NCI-H524 treated with DMSO at 0.1 percent for 48 hours (cell line): ENCODE measurements around the gene SMOC2.
"Not testable (repeated sequence)": the region's sequence is repeated elsewhere in the genome, so short reads cannot be mapped to it uniquely, and the experiment has no call there.

Experiments used
- DNase-seq: peaks from one replicate; lab custom pipeline; 2025; lab: John Stamatoyannopoulos, UW

SMOC2 gene

DNA sequence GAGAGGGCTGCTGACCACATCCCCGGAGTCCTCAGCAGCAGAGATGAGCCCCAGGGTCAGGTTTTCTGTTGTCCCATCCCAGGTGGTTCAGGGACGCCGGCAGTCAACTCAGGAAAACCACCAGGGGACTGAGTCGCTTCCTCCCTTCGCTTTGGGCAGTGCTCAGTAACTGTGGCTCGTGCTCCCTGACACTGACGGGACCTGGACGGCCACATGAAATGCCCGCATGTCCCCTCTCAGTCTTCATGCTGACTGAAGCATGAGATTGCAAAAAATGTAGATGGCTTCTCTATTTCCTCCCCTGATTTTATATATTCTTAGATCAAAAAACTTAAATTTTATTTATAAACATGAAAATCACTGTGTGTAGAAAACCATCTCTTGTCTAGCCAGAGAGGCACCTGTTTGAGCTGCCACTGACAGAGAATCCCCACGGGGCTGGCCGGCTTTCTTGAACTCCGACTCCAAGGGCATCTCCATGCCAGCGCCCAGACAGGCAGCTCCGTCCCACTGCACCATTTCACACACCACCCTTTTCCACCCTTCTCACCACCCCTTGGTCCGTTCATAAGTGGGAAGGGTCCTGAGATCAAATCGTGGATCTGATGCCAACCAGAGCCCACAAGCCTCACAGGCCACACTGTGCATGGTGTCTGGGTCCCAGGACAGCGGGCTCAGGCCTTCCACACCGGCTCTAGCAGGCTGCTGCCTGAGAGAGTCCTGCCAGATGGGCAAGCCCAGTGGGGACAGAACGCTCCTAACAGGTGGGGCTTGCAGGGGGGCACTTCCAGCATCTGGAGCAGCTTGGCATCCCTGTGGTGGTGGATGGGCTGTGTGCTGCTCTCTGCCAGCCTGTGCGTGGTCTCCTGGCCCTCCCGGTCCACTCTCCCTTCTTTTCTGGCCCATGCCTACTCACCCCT is 98.2 kb downstream of the SMOC2 start:
- DNase-seq = peak; percentile 19

DNA sequence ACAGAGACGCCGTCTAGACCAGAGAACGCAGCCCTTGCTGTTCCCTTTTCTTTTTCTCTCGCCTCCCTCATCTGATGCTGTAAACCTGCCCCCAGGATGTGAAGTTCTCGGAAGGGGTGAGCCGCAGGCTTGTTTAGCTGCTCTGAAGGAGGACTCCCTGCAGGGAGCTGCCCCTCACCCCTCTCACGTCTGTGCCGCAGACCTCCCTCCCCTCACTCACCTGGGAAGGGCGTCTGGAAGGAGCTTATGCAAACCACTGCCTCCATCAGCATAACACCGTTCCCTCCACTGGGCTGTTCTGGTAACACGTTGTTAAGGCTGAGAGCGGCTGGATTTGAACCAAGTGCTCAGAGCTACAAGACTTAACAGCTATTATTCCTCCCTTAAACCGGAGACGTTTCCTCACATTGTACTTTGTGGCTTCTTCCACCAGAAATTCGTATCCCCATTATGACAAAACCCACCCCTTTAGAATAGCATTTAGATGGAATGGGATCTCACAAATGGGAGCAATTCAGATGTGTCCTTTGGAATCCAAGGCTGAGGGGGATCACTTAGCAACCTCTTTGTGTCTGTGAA is 99.8 kb downstream of the SMOC2 start:
- DNase-seq = no peak

DNA sequence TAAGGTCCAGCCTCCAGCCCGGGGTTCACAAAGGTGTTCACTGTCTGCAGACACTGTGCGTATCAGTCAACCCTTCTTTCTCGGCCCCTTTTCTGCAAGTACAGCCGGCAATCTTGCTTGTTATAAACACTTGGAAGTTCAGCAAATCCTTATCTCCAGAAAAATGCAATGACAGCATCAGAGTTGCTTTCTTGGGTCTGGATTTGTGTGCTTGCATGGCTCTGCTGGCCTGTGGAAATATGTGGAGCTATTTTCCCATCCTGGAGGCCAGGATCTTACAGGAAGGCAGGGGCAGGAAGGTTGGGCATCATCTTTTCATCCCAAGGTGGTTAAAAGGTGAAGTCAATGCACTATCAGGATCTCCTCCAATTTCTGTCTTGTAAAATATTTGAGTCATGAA is 100.3 kb downstream of the SMOC2 start:
- no peak for DNase-seq

DNA sequence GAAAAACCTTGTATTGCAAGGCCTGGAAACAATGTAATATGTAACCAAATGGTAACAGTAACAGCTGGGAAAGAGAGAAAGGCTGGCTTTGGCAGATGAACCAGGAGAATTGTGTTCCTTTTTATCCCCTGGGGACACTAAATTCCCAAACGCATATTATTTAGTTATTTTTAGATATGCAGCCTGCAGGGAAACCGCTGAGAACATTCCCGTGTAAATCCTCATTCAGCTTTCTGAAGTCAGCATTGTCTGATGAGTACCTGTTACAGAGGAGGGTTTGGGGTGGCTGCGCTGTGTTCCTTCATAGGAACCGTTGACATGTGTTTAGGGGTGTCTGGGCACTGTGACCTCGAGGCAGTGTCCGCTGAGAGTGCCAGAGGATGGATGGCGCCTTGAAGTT is 101.3 kb downstream of the SMOC2 start:
- DNase-seq = no peak

DNA sequence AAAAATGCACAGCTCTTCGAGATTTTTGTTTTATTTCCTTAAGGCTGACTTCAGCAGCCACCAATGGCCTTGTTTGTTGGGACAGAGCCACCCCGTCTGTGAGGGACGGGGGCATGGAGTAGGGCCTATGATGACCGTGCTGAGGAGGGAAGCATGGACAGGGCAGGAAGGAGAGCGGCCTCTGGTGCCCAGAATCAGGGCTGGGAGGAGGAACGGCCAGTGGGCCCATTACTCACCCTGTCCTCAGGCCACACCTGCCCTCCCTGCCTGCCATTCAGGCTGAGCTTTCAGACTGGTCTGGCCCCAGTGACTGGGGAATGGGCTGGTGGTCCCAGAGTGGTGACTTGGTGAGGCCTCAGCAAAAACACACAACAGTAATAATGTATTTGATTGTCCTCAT is 104.4 kb downstream of the SMOC2 start:
- no peak for DNase-seq

DNA sequence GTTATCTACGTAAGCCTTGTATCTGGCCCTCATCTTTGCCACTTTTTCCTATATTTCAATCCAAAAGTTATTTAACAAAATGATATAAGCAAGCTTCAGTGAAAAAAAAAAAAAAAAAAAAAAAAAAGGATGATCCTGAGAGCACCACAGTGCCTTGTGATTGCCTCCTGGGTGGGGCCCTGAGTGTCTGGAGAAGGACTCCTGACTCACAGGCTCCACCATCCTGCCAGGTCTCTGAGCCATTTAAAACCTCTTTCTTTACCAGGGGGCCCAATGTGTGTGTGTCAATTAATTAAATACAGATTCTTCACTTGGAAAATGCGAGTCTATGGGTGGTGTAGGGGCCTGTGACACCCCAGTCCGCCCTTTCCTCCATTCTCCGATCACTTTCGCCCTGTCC is 105.2 kb downstream of the SMOC2 start:
- no peak for DNase-seq

DNA sequence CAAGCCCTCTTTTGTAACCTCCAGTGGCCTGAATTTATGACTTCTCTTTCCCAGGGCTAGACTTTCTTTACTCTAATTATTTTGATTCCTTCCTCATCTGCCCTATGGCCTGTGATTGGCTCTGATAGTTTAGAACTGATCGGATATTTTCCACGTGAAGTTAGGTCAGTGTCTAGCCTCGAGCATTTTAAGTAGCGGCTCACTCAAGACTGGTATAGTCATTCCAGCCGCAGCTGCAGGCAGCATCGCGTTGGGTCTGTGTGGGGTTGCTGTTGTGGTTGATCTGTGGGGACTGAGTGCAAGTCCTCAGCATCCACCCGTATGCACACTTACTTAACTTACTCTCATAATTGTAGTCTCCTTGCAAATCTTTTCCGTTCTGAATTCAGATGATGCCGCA is 105.7 kb downstream of the SMOC2 start:
- no peak for DNase-seq

DNA sequence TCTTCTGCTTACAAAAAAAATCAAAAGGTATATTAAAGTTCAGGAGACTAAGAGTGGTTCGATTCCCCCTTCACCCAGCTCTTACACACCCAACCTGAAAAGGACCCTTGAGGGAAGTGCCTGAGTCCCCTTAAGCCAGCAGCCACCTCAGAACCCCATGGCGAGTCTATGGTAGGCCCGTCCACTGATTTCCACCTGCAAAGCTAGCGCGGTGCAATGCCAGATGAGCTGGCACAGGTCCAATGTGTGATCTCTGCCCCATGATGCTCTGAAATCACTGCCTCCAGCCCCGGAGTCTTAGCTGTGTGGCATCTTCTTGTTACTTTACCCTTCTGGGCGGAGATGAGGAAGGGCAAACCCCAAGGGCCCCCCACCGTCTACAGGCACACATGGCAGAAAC is 109.3 kb downstream of the SMOC2 start:
- no peak for DNase-seq

DNA sequence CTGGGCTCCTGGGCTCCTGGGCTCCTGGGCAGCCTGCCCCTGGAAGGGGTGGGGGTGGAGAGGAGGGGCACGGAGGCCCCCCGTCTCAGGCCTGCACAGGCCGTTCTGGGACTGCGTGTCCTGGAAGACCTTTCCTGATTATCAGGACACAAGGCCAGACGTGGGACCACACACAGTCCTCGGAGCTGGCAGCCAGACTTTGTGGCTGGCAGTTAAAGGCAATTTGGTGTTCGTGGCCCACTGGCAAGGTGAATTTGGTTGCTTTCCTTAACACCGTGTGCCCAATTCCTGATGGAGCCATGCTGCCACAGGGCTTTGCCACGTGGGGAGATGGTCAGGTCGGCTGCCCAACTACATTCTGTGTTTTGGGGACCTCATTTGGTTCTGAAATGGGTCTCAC is 113.5 kb downstream of the SMOC2 start:
- no peak for DNase-seq

DNA sequence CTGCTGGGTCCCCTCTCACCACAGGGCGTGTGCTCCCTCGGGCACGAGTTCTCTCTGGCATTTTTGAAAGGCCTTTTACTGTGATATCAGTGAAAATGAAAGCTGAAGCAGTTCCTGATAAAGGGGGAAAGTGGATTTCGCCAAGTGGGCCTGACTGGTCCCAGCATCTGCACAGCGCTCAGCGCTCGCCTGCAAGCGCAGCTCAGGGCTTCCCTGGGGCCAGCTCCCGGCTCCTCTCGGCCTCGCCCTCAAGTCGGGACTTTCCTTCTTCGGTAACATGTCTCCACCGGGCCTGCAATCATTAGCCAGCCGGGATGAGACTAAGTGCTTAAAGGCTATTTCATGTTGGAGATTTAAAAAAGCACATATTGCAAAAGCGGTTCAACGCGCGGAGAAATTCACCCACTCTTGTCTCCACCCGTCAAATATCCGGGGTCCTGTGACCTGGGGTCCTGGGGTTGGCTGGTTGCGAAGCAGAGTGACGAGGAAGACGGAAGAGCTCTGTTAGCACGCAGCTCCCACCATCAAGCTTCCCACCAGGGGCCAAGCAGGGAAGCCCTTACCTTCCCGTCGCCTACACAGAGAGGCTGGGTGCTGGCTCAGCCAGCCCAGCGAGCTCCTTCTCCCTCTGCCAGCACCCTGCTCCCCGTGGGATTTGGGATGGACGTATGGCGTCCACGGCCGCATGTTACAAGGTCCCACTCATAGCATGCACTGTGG is 114.1 kb downstream of the SMOC2 start:
- no peak for DNase-seq

DNA sequence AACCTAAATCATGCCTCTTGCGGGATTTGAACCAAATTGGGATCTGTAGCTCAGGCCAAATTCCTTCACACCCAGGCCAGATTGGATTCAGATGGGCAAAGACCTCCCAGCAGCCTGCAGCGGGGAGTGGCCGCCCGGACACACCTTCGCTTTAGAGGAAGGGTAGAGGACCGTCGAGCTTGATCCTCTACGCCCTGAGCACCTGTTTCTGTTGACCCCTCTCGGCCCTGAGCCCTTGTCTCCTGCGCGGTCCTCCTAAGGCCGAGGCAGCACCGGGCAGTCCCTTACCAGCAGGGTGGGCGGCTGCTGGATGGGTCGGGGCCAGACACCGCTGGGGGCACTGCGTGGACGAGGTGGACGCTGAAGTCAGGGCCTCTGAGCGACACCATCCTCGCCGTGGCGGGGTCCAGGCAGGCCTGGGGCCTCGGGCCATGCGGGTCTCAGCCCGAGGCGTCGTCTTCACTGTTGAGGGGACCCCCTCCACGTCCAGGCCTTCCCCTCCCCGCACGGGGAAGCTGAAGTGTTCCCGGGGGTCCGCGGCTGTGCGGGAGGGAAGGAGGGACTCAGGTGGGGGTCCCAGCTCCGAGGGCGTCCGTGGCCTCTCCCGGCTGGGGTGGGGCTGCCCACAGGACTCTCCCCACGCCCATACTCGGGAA is 114.8 kb downstream of the SMOC2 start:
- no peak for DNase-seq

DNA sequence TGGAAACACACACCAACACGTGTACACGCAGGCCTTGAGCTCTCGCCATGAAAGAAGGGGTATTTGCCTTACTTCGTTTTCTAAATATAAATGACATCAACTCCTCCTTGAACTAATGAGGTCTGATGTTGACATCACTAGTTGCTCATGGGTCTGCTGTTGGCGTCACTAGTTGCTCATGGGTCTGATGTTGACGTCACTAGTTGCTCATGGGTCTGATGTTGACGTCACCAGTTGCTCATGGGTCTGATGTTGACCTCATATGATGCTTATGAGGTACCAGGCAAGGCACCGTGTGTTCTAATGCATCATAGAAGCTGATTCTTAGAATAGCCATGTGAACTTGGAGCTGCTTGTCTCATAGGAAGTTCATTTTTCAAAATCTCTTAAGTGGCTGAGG is 116.5 kb downstream of the SMOC2 start:
- no peak for DNase-seq

DNA sequence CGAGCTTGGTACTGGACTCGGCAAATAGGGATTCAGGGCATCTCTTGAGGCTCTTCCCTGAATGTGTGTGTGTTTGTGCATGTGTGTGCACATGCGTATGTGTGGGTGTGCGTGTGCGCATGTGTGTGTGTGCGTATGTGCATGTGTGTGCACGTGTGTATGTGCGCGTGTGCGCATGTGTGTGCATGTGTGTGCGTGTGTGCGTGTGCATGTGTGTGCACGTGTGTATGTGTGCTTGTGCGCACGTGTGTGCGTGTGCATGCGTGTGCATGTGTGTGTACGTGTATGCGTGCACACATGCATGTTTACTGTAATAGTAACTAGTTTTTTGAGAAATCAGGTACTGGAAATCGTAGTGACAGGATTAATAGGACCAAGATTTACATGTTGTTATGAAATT is 117.7 kb downstream of the SMOC2 start:
- no peak for DNase-seq

DNA sequence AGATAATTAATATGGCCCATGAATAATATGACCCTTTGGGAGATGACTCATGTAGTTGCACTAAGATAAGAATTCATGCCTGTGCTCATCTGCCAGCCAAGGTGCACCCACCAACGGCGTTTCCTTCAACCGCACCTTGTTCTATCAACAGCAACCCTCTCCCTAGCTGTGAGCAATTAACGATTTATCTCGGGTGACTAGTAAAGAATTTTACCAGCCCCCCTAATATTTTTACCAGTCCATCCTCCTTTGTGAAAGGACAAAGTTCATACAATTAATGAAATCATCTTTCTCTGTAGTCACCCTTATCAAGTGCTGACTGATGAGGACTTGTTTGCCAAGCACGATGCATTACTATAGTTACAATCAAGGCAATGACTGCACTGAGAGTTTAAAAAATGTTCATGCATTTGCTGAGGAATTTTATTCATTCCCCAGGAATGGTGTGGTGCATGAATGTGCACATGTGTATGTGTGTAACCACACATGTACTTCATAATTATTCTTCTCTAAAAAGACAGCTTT is 118.7 kb downstream of the SMOC2 start:
- no peak for DNase-seq

DNA sequence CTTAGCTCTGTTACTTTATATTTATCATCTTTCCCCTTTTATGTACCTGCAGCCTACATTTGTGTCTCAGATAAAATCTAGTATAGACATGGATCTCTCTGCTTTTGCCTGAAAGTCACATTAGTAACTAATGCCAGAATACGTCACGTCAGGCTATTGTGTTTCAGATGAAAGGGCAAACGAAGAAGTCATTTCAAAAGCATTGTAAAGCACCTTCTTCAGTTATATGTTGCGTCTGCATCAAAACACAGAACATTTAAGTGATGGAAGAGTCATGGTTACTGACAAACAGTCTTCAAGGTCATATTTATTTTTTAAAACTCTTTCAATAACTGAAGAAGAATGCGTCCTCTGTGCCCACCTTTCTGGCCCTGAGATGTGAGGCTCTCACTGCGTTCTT is 119.1 kb downstream of the SMOC2 start:
- no peak for DNase-seq

DNA sequence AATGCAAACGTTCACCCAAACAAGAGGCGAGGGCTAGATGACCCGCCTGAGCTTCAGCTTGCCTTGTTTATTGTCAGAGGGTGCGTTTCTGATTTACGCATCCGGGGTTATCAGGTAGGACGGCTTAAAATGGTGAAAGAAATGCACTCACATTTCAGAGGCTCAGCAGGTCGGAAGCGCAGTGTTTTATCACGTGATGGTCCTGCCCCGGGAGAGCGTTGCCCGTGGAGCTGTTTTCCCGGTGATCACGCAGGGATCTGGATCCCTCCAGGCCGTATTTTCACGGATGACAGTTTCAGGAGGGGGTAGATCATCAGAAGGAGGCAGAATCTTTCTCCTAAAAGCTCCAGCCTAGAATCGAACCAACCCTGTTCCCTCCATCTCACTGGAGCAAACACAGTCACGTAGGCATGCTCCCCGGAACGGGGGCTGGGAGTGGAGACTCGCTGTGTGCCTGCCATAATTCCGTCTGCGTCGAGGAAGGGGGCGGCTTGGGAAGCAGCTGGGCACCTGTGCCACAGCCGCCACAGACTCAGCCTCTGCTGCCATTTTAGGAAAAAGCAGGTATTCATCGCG is 121.7 kb downstream of the SMOC2 start:
- DNase-seq = no peak

DNA sequence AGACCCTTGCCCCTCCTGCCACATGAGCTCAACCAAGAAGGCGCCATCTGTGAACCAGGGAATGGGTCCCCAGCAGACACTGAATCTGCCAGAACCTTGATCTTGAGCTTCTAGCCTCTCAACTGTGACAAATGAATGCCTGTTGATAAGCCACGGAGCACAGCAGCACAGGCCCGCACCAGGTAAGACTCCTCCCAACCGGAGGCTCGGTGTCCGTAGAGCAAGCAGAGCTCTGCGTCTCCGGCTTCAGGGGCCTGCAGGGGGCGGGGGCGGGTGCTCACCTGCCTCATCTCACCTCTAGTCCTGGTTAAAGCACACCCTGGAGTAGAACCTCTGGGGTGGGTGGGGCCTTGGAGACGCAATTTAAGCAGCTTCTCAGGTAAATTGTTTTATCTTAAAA is 122.7 kb downstream of the SMOC2 start:
- DNase-seq = no peak

DNA sequence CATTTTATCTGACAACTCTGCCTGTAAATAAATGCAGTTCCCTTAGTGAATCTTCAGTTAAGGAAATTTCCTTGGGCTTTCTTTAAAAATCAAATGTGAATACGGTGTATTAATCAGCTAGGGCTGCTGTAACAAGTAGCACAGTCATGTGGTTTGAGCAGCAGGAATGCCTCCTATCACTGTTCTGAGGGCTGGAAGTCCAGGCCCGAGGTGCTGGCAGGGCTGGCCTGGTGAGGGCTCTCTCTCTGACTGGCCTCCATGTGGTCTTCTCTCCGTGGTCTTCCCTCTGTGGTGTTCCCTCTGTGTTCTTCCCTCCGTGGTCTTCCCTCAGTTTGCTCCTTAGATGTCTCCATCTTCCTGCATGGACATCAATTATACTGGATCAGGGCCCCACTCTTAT is 124.1 kb downstream of the SMOC2 start:
- DNase-seq = no peak

DNA sequence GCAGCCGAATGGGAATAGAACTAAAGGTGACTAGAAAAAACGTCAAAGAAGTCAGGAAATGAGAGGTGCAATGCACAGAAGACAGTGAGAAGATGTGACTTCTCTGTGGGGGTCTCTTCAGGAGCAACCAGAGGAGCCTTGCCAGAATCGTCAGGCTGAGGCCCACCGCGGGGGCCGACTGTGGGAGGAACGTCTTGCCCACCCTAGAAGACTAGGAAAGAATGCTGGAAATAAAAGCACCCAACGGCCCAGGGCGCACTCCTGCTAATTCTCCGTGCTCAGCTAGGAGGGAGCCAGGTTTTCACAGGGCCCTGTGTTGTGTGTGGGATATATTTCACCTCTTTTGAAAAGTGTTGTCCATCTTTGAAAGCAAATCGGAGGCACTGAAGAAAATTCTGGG is 129.2 kb downstream of the SMOC2 start:
- no peak for DNase-seq

DNA sequence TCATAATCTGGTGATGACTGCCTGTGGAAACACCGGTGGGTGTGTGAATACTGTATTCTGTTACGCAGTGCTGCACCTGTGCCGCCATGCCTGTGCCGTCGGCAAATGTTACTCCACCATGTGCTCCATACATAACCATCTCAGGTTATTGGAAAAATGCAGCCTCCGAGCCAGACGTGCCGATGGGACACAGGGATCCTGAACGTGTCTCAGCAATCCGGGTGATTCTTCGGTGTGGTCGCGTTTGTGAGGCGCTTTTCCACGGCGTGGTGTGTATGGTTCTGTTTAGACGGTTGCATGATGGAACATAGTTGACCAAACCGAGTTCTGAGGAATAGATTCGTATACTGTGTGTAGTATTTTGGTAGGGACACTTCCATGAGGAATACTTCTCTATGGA is 130.3 kb downstream of the SMOC2 start:
- no peak for DNase-seq

DNA sequence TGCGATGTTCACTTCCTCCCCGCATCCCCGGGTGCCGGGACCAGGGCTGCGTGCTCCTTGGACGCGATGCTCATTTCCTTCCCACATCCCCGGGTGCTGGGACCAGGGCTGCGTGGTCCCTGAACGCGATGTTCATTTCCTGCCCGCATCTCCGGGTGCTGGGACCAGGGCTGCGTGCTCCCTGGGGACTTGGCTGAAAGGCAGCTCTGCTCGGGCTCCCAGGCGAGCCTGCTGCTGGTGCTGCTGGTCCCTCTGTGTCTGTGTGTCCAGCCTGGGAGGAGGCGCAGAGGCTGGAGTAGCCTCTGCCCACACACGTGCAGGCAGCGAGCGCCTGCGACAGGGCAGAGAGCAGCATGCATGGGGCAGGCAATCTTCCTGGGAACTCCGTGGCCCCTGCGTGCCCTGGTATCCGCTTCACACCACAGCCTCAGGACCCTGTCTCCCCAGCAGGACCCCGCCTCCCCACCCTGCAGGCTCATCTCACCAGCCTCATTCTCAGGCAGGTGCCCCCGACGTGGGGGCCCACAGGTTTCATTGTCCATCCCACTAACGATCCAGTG is 132.4 kb downstream of the SMOC2 start:
- DNase-seq = not testable (repeated sequence)
